ENCODE data around the gene NEGR1.

DNA sequence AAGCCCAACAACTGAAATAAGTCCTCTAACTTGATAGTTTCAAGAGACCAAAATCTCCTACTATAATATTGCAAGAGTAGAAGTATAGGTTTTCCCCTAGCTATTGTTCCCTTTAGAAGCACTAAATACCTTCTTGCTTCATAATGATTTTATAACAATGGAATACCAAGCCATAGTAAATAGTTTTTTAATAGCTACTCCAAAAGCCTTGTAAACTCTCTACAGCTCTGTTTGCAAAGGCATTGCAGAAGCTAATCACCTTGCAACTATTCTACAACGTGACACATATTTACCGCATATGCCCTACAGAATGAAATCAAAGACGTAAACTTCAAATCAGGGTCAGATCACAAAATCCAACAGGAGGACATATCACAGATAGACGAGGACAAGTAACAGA lies 750.0 kb downstream of the NEGR1 start:
- TF ChIP-seq CTCF (IDR thresholded peaks at IDR 0.05): no peak
- no peak for TF ChIP-seq ZFX (IDR thresholded peaks at IDR 0.05; ENCODE audit: borderline replicate concordance)

Measured in 22Rv1 (cell line).